Ovary (tissue), 9 donors: ENCODE results near the gene NT5M. TPM values are rescaled to one million over a fixed set of nuclear protein-coding genes. Genes with fewer than 3 reads are reported as not detected.

Experiments used
- DNase-seq, 5 donors: peaks; one replicate each; pipeline ENCODE4 v3.0.0-alpha.2; 2019 to 2020
- H3K27ac ChIP-seq, 2 donors: fragments of 200-600 bp; one replicate each; pipeline versions ENCODE4 v1.5.1 to v1.8.0; 2019 to 2022
- H3K27me3 ChIP-seq: fragments of 200-600 bp; one replicate; pipeline ENCODE4 v1.8.0; 2022
- H3K36me3 ChIP-seq: fragments of 200-600 bp; sonication (generic); one replicate; pipeline ENCODE4 v1.5.1; 2019
- H3K4me1 ChIP-seq: one replicate; pipeline ENCODE4 v1.8.1; 2013; ENCODE audit warnings: mild to moderate bottlenecking, moderate library complexity; ENCODE audit not compliant: insufficient read depth
- H3K4me3 ChIP-seq: fragments of 200-600 bp; sonication (generic); one replicate; pipeline ENCODE4 v1.5.1; 2017
- H3K9me3 ChIP-seq, 2 donors: fragments of 200-600 bp in 1 of 2; sonication (generic) in 1 of 2; one replicate each; pipeline versions ENCODE4 v1.5.1 to v1.8.1; 2013 to 2019; ENCODE audit warnings: mild to moderate bottlenecking in 1 of 2, moderate library complexity in 1 of 2
- CTCF ChIP-seq, 3 donors: fragments of 450-650 bp in 2 of 3; fragments of 200-600 bp in 1 of 3; IDR thresholded peaks; one replicate each; pipeline versions ENCODE4 v1.5.1 to v1.8.0; 2016 to 2022; ENCODE audit warnings: antibody characterized with exemption in 3 of 3, mild to moderate bottlenecking in 1 of 3
- EP300 ChIP-seq: sonication (generic); formaldehyde crosslinking; IDR thresholded peaks from one replicate; pipeline ENCODE4 v1.6.1; 2017; ENCODE audit warnings: antibody characterized with exemption
- POLR2A ChIP-seq: fragments of 450-650 bp; IDR thresholded peaks from one replicate; pipeline ENCODE4 v1.6.1; 2017; ENCODE audit warnings: antibody characterized with exemption, mild to moderate bottlenecking, moderate library complexity
- WGBS, 3 donors: extraction: QIAGEN DNeasy Blood & Tissue Kit in 1 of 3; methylation state at CpG; one replicate each; pipeline versions ENCODE4 v1.1.5 to v1.1.7; 2013 to 2017; 5-methylcytosine and 5-hydroxymethylcytosine counted together
- intact Hi-C, 4 donors: fragments of 100-400 bp; cut with DNase I; formaldehyde crosslinking; loops; one replicate each; pipeline versions ENCODE4 v1.11.0 to v1.15.1; 2022 to 2023
- polyA plus RNA-seq, 2 donors: library from polyadenylated mRNA; stranded (reverse); fragments of 200-250 nt in 1 of 2; fragments of 350-450 nt in 1 of 2; fragmentation: Illumina TruSeq in 1 of 2; extraction: RNeasy Lipid Tissue Mini Kit (QIAGEN cat#74804) in 1 of 2; gene quantifications; one replicate each; pipeline ENCODE4 v1.2.3, GENCODE V29; 2013 to 2014
- total RNA-seq, 7 donors: library from RNA; depleted of rRNA in 2 of 7; stranded (reverse); fragments of >200 nt in 2 of 7; fragmentation: NEBNext Ultra II Directional in 3 of 7; extraction: Animal tissue kit (Norgen Biotek cat#: 25700) in 3 of 7; gene quantifications; one replicate each; pipeline versions ENCODE4 v1.1.0 to v1.2.4, GENCODE V29; 2016 to 2023
- donor health status: DM: no; HTN: no; CAD: no; lungs with moderate emphysema.
- donor health status: DM: no; HTN: no; CAD: no.
- donor health status: Bipolar disorder and iron deficiency.
- donor health status: DM: yes; HTN: yes; CAD: no.
- donor health status: DM: no; HTN: no; CAD: no.
- donor health status: DM: yes; HTN: yes; CAD: no.

The NT5M gene
- total and polyA plus RNA-seq, 9 donors, result 0.53 to 6.6 (median 4.9) TPM

- 93 to 100% (median 94%) methylated on average over 1 of the region's 1 CpG for WGBS, 3 donors
- TF ChIP-seq CTCF (IDR thresholded peaks at IDR 0.05) (no peak), EP300 (no peak), POLR2A (no peak)
- Histone ChIP-seq H3K36me3 (no peaks in the 10 kb centered on the region), H3K4me3 (no peak overlapping the region), H3K27ac (no peak overlapping the region), H3K9me3 (no peaks in the 10 kb centered on the region), H3K4me1 (no peaks in the 10 kb centered on the region), H3K27me3 (no peaks in the 10 kb centered on the region)
- no peak for DNase-seq
- intact Hi-C loops, result no loop called here
Measured at GRCh38 chr17:17256316-17256715, 46.9 kb upstream of the NT5M start.

DNA sequence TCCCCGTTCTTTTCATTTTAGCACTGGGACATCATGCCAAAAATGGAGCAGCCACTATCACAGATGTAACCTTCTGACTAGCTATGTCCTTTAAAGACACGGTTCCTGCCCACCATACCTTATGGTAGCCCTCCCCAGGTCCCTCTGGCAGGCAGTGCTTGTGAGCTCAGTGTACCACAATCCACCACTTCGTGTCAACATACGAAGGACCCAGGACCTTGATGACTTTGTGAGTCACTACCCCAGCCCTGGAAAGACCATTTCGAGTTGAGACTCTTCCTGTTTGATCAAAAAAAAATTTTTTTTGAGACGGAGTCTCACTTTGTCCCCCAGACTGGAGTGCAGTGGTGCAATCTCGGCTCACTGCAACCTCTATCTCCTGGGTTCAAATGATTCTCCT lies 45.2 kb upstream of the NT5M start:
- H3K4me1 ChIP-seq, result no peaks in the 10 kb centered on the region
- intact Hi-C loops, result no loop called here
- no peak for TF ChIP-seq POLR2A
- TF ChIP-seq CTCF (IDR thresholded peaks at IDR 0.05), result no peak
- no peak for TF ChIP-seq EP300
- no peaks in the 10 kb centered on the region for H3K36me3 ChIP-seq
- H3K4me3 ChIP-seq, result no peak overlapping the region
- H3K9me3 ChIP-seq, result no peaks in the 10 kb centered on the region
- 89 to 91% (median 90%) methylated on average over 7 of the region's 7 CpGs for WGBS, 3 donors
- DNase-seq, result no peak
- no peak overlapping the region for H3K27ac ChIP-seq
- no peaks in the 10 kb centered on the region for H3K27me3 ChIP-seq

GRCh38 chr17:17258998-17259397 lies 44.2 kb upstream of the NT5M start:
- no peaks in the 10 kb centered on the region for H3K4me1 ChIP-seq
- no peak for DNase-seq
- WGBS, 3 donors, result 90 to 93% (median 92%) methylated on average over 4 of the region's 4 CpGs
- intact Hi-C loops, result no loop called here
- H3K9me3 ChIP-seq, result no peaks in the 10 kb centered on the region
- H3K27ac ChIP-seq, result no peak overlapping the region
- no peak overlapping the region for H3K4me3 ChIP-seq
- no peaks in the 10 kb centered on the region for H3K36me3 ChIP-seq
- H3K27me3 ChIP-seq, result no peaks in the 10 kb centered on the region
- TF ChIP-seq POLR2A (no peak), EP300 (no peak), CTCF (IDR thresholded peaks at IDR 0.05) (no peak)

GRCh38 chr17:17264430-17264829 lies 38.7 kb upstream of the NT5M start:
- DNase-seq, result no peak
- no peak for TF ChIP-seq CTCF (IDR thresholded peaks at IDR 0.05)
- no peak for TF ChIP-seq POLR2A
- TF ChIP-seq EP300, result no peak
- Histone ChIP-seq H3K27me3 (no peaks in the 10 kb centered on the region), H3K4me3 (no peak overlapping the region), H3K36me3 (no peaks in the 10 kb centered on the region), H3K9me3 (no peaks in the 10 kb centered on the region), H3K27ac (no peak overlapping the region), H3K4me1 (no peaks in the 10 kb centered on the region)
- WGBS, 3 donors, result 81 to 94% (median 86%) methylated on average over 2 of the region's 2 CpGs
- intact Hi-C loops, result no loop called here
